ENCODE data around the gene UBASH3B. TPM values are rescaled to one million over a fixed set of nuclear protein-coding genes. Genes with fewer than 3 reads are reported as not detected.
"Not testable (repeated sequence)": the region's sequence is repeated elsewhere in the genome, so short reads cannot be mapped to it uniquely, and the experiment has no call there.

Gene UBASH3B
- total and polyA plus RNA-seq, 9 donors, result 3.8 to 11.1 (median 4.5) TPM

GRCh38 chr11:122852796-122853160 lies 197.3 kb downstream of the UBASH3B start:
- no CpG with 5 or more reads among the region's 5 CpGs for WGBS (ENCODE audit: insufficient coverage)
- peaks cover 4% of the 10 kb centered on the region for H3K4me1 ChIP-seq (ENCODE audit: control insufficient read depth, insufficient read depth, low read length)

DNA sequence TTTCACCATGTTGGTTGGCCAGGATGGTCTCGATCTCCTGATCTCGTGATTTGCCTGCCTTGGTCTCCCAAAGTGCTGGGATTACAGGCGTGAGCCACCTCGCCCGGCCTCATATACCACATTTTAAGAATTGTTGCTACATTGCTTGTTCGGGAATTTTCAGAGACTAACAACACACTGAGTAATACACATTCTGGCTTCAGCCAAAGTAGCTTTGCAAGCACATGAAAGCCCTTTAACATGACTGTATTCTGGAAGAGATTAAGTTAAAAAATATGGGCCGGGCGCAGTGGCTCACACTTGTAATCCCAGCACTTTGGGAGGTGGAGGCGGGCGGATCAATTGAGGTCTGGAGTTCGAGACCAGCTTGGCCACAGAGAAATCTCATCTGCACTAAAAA lies 197.7 kb downstream of the UBASH3B start:
- WGBS (ENCODE audit: insufficient coverage), result no CpG with 5 or more reads among the region's 11 CpGs
- H3K4me3 ChIP-seq (ENCODE audit: low read length), result no peak overlapping the region
- H3K9me3 ChIP-seq (replicated peaks; ENCODE audit: control insufficient read depth, low read depth, low read length), result no peaks in the 10 kb centered on the region
- no peaks in the 10 kb centered on the region for H3K27me3 ChIP-seq (ENCODE audit: control insufficient read depth, insufficient read depth, low read length)
- no peak overlapping the region for H3K27ac ChIP-seq (ENCODE audit: low read length)
- H3K4me1 ChIP-seq (ENCODE audit: control insufficient read depth, insufficient read depth, low read length), result peaks cover 4% of the 10 kb centered on the region
- DNase-seq, result no peak
- H3K36me3 ChIP-seq (ENCODE audit: control insufficient read depth, insufficient read depth, low read length), result no peaks in the 10 kb centered on the region

More at GRCh38 chr11:122852796-122853160, 197.3 kb downstream of the UBASH3B start:
- Histone ChIP-seq H3K9me3 (replicated peaks; ENCODE audit: control insufficient read depth, low read depth, low read length) (no peaks in the 10 kb centered on the region), H3K4me3 (ENCODE audit: low read length) (no peak overlapping the region), H3K27me3 (ENCODE audit: control insufficient read depth, insufficient read depth, low read length) (no peaks in the 10 kb centered on the region), H3K36me3 (ENCODE audit: control insufficient read depth, insufficient read depth, low read length) (no peaks in the 10 kb centered on the region), H3K27ac (ENCODE audit: low read length) (no peak overlapping the region)
- DNase-seq, result no peak

DNA sequence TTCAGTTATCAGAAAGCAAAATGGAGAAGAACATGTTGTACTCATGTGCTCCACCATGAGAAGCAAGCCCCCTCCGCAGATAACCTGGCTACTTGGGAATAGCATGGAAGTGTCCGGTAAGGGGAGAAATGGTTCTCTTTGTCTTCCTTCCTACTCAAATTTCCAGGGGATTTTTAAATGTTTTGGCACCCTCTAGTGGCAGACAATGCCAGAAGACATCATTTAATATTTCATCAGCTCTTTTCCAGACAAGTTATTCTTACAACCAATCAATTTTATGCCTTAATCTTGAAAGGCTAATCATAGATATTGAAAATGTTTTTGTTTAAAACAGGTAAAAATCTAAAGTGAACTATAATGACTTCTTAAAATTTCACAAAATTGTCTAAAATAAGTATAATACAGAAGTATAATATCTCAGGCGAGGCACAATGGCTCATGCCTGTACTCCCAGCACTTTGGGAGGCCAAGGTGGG lies 198.5 kb downstream of the UBASH3B start:
- H3K9me3 ChIP-seq (replicated peaks; ENCODE audit: control insufficient read depth, low read depth, low read length), result no peaks in the 10 kb centered on the region
- H3K4me3 ChIP-seq (ENCODE audit: low read length), result no peak overlapping the region
- no peak overlapping the region for H3K27ac ChIP-seq (ENCODE audit: low read length)
- H3K36me3 ChIP-seq (ENCODE audit: control insufficient read depth, insufficient read depth, low read length), result no peaks in the 10 kb centered on the region
- peaks cover 4% of the 10 kb centered on the region for H3K4me1 ChIP-seq (ENCODE audit: control insufficient read depth, insufficient read depth, low read length)
- peaks cover 2% of the 10 kb centered on the region for H3K27me3 ChIP-seq (ENCODE audit: control insufficient read depth, insufficient read depth, low read length)
- no CpG with 5 or more reads among the region's 3 CpGs for WGBS (ENCODE audit: insufficient coverage)
- peak; percentile 92 for DNase-seq

DNA sequence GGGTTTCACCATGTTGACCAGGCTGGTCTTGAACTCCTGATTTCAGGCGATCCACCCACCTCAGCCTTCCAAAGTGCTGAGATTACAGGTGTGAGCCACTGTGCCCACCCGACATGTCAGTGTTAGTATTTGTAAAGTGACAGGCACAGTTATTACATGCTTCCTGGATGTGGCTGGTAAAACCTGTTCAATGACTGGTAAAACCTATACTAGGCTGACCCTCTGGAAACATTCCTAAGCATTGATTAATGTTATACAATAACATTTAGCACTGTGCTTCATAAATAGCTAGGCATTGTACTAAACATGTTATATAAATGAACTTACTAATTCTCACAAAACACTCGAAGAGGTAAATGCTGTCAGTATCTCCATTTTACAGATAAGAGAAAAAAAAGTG lies 206.1 kb downstream of the UBASH3B start:
- H3K27ac ChIP-seq (ENCODE audit: low read length), result no peak overlapping the region
- DNase-seq, result no peak
- H3K4me3 ChIP-seq (ENCODE audit: low read length), result no peak overlapping the region
- whole genome bisulfite sequencing (ENCODE audit: insufficient coverage), result no CpG with 5 or more reads among the region's 3 CpGs
- no peaks in the 10 kb centered on the region for H3K36me3 ChIP-seq (ENCODE audit: control insufficient read depth, insufficient read depth, low read length)
- no peaks in the 10 kb centered on the region for H3K4me1 ChIP-seq (ENCODE audit: control insufficient read depth, insufficient read depth, low read length)
- H3K27me3 ChIP-seq (ENCODE audit: control insufficient read depth, insufficient read depth, low read length), result peaks cover 7% of the 10 kb centered on the region
- no peaks in the 10 kb centered on the region for H3K9me3 ChIP-seq (replicated peaks; ENCODE audit: control insufficient read depth, low read depth, low read length)

DNA sequence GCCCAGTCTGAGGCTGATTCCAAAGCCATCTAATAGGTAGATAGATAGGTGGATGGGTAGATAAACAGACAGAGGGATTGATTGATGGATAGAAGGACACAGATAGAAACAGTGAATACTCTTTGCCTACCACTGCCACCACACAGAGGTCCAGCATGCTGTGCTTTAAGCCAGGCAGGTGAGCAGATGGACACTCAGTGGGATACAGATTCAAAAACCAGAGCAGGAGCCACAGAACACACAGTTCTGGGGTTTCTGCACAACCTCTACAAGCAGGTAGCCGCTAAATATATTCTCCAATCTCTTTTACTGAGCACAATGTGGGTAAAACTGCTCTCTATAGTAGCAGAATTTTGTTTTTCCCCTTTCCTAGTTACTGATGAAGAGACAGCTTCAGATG lies 206.6 kb downstream of the UBASH3B start:
- Histone ChIP-seq H3K4me3 (ENCODE audit: low read length) (no peak overlapping the region), H3K4me1 (ENCODE audit: control insufficient read depth, insufficient read depth, low read length) (no peaks in the 10 kb centered on the region), H3K27ac (ENCODE audit: low read length) (no peak overlapping the region), H3K36me3 (ENCODE audit: control insufficient read depth, insufficient read depth, low read length) (no peaks in the 10 kb centered on the region), H3K9me3 (replicated peaks; ENCODE audit: control insufficient read depth, low read depth, low read length) (no peaks in the 10 kb centered on the region), H3K27me3 (ENCODE audit: control insufficient read depth, insufficient read depth, low read length) (peaks cover 7% of the 10 kb centered on the region)
- WGBS (ENCODE audit: insufficient coverage), result no CpG with 5 or more reads among the region's 1 CpG
- no peak for DNase-seq

DNA sequence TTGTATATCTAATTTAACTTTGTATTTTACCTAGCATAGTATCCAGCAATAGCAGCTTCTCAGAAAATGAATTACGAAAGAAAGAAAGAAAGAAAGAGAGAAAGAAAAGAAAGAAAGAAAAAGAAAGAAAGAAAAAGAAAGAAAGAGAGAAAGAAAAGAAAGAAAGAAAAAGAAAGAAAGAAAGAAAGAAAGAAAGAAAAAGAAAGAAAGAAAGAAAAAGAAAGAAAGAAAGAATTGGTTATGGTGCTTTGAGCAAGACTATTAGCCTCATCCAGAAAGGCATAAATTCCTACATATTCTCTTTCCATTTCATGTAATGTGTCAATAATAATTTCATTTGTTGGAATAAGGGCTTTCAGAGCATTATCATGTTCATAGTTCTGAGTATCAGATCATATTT lies 207.6 kb downstream of the UBASH3B start:
- not testable (repeated sequence) for H3K36me3 ChIP-seq (ENCODE audit: control insufficient read depth, insufficient read depth, low read length); DNase-seq; H3K4me3 ChIP-seq (ENCODE audit: low read length); H3K27ac ChIP-seq (ENCODE audit: low read length); H3K27me3 ChIP-seq (ENCODE audit: control insufficient read depth, insufficient read depth, low read length); H3K4me1 ChIP-seq (ENCODE audit: control insufficient read depth, insufficient read depth, low read length); H3K9me3 ChIP-seq (replicated peaks; ENCODE audit: control insufficient read depth, low read depth, low read length)
- WGBS (ENCODE audit: insufficient coverage), result no CpG with 5 or more reads among the region's 1 CpG

DNA sequence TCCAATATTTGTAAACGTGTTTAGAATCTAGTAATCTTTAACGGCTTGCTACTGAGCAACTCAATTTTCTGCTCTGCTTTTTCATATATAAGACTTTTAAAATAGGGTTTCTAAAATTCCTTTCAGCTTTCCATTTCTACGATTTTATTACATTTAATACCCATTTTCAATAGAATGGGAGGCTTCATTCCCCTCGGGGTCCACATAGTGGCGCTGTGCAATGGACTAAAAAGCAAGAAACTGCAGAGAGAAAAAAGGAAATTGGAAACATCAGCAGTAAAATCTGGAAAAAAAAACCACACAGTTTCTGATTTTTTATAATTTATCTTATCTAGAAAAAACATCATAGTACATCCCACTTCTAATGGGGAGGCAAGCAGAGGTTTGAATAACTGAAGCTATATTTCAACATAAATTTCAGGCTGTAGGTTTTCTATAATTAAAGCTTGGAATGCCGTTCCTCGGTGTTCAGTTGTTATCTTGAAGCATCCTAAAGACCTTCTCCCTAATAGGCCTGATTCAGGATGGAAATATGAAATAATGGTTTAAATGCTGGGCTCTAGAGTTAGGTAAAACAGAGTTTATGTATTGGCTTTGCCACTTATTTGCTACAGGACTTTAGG lies 208.3 kb downstream of the UBASH3B start:
- H3K4me3 ChIP-seq (ENCODE audit: low read length), result no peak overlapping the region
- WGBS (ENCODE audit: insufficient coverage), result no CpG with 5 or more reads among the region's 7 CpGs

More for the DNA sequence above, 208.3 kb downstream of the UBASH3B start:
- Histone ChIP-seq H3K9me3 (replicated peaks; ENCODE audit: control insufficient read depth, low read depth, low read length) (no peaks in the 10 kb centered on the region), H3K36me3 (ENCODE audit: control insufficient read depth, insufficient read depth, low read length) (no peaks in the 10 kb centered on the region), H3K4me1 (ENCODE audit: control insufficient read depth, insufficient read depth, low read length) (no peaks in the 10 kb centered on the region), H3K27ac (ENCODE audit: low read length) (no peak overlapping the region), H3K27me3 (ENCODE audit: control insufficient read depth, insufficient read depth, low read length) (peaks cover 5% of the 10 kb centered on the region)
- peak; percentile 72 for DNase-seq

Other genes starting within 250 kb of the UBASH3B start
- 0.09 TPM for gene CRTAM, start 182.8 kb downstream of the UBASH3B start, total RNA-seq
- under 1 TPM in 4 of 8 donors, not detected in 4; 0.08 to 0.20 (median 0.12) TPM for gene CRTAM, start 182.8 kb downstream of the UBASH3B start, polyA plus RNA-seq (ENCODE audit: insufficient read depth in 1 of 8, insufficient read length in 8 of 8, low replicate concordance in 1 of 8)
- 1.6 TPM for gene JHY, start 227.0 kb downstream of the UBASH3B start, total RNA-seq
- gene JHY, start 227.0 kb downstream of the UBASH3B start, polyA plus RNA-seq (ENCODE audit: insufficient read depth in 1 of 8, insufficient read length in 8 of 8, low replicate concordance in 1 of 8), result 1 to 10 TPM; 1.5 to 3.3 (median 2.0) TPM

All from muscle of leg (tissue), 11 donors.